ENCODE measurements around the gene TDRD7. TPM values are rescaled to one million over a fixed set of nuclear protein-coding genes. Genes with fewer than 3 reads are reported as not detected.
A peak's percentile ranks its signal among the peaks of the same experiment; 100 is the strongest.

Gene TDRD7
- total RNA-seq, 1 donor from 2014 or later: 7.6 TPM

DNA sequence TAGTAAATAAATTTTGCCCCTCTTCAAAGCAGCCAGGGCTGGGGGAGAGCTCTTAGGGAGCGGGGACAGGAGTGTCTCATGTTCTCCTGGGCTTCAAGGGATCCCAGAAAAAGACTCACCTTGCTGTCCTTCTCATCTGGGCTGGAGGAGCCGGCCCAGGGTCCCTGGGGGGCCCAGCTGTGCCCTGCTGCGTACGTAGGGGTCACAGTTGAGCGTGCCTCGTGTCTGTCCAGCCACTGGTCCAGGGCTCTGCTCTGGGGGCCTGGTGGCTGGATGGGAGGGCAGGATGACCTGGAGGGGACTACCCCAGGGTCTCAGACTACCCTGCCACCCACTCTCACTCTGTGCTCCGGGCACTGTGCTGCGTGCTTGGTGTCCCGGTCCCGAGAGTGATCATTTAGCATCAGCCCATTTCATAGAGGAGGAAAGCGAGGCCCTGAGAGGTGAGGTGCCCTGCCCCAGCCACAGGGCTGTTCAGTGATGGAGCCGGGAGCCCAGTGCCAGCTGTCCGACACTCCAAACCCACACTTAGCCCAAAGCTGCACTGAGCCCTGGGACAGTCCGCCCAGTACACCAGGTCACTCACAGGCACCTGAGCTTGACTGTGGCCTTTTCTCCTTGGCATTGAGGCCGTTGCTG, 26.2 kb upstream of the TDRD7 start:
- DNase-seq (ENCODE audit: extremely low spot score, unreplicated experiment): no peak
- H3K27ac Mint-ChIP-seq: no peak overlapping the region
- H3K27me3 Mint-ChIP-seq: peaks cover 9% of the 10 kb centered on the region
- H3K36me3 Mint-ChIP-seq: no peaks in the 10 kb centered on the region
- TF ChIP-seq, protein P1, sequence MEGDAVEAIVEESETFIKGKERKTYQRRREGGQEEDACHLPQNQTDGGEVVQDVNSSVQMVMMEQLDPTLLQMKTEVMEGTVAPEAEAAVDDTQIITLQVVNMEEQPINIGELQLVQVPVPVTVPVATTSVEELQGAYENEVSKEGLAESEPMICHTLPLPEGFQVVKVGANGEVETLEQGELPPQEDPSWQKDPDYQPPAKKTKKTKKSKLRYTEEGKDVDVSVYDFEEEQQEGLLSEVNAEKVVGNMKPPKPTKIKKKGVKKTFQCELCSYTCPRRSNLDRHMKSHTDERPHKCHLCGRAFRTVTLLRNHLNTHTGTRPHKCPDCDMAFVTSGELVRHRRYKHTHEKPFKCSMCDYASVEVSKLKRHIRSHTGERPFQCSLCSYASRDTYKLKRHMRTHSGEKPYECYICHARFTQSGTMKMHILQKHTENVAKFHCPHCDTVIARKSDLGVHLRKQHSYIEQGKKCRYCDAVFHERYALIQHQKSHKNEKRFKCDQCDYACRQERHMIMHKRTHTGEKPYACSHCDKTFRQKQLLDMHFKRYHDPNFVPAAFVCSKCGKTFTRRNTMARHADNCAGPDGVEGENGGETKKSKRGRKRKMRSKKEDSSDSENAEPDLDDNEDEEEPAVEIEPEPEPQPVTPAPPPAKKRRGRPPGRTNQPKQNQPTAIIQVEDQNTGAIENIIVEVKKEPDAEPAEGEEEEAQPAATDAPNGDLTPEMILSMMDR (conservative IDR thresholded peaks at IDR 0.05): no peak
- no peak overlapping the region for H3K4me3 Mint-ChIP-seq
- H3K9me3 Mint-ChIP-seq: no peaks in the 10 kb centered on the region
- H3K4me1 Mint-ChIP-seq (ENCODE audit: unreplicated experiment): peaks cover 5% of the 10 kb centered on the region

GRCh38 chr9:97386265-97386633, 25.6 kb upstream of the TDRD7 start:
- no peak overlapping the region for H3K4me3 Mint-ChIP-seq
- TF ChIP-seq, protein P1 (conservative IDR thresholded peaks at IDR 0.05): no peak
- no peaks in the 10 kb centered on the region for H3K9me3 Mint-ChIP-seq
- no peaks in the 10 kb centered on the region for H3K36me3 Mint-ChIP-seq
- DNase-seq (ENCODE audit: extremely low spot score, unreplicated experiment): no peak
- peaks cover 9% of the 10 kb centered on the region for H3K27me3 Mint-ChIP-seq
- H3K4me1 Mint-ChIP-seq (ENCODE audit: unreplicated experiment): peaks cover 5% of the 10 kb centered on the region
- no peak overlapping the region for H3K27ac Mint-ChIP-seq

DNA sequence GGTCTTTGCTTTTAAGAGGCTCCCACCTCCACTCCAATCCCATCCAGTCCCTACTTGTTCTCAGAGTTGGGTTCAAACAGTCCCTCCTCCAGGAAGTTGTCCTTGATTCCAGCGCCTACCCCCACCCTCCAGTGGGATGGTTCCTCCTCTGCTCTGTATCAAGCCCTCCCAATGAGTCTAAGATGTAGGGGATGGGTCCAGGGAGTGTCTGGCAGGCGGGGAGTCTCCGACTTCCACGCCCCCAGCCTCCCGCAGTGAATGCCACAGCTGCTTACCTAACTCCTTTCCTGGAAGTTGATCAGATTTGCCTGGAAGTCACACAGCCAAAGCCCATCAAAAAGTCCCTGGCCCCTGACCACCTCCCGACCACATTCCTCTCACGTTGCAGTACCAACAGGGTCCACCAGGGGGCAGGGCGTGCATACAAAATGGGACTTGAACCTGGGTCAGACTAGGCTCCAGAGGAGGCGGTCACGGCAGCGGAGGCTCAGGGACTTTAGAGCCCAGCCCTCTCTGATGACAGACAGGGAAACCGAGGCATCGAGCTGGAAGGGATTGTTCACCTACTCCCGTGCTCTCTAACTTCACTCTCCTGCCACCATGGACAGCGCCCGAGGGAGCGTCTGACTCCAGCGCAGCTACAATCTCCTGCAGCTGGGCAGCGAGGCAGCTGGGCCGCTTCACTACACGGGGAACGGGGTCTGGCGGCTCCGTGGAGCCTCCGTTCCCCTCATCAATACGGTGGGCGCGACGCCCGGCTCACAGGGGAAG, 25.0 kb upstream of the TDRD7 start:
- no peak for DNase-seq (ENCODE audit: extremely low spot score, unreplicated experiment)
- Mint-ChIP-seq H3K27me3 (peaks cover 9% of the 10 kb centered on the region), H3K4me3 (no peak overlapping the region), H3K36me3 (no peaks in the 10 kb centered on the region), H3K27ac (no peak overlapping the region), H3K9me3 (no peaks in the 10 kb centered on the region), H3K4me1 (ENCODE audit: unreplicated experiment) (peaks cover 5% of the 10 kb centered on the region)
- TF ChIP-seq, protein P1 (conservative IDR thresholded peaks at IDR 0.05): peak; percentile 95

GRCh38 chr9:97387504-97387886, 24.4 kb upstream of the TDRD7 start:
- DNase-seq (ENCODE audit: extremely low spot score, unreplicated experiment): no peak
- H3K4me1 Mint-ChIP-seq (ENCODE audit: unreplicated experiment): peaks cover 5% of the 10 kb centered on the region
- no peak overlapping the region for H3K27ac Mint-ChIP-seq
- H3K4me3 Mint-ChIP-seq: no peak overlapping the region
- H3K9me3 Mint-ChIP-seq: no peaks in the 10 kb centered on the region
- no peaks in the 10 kb centered on the region for H3K36me3 Mint-ChIP-seq
- TF ChIP-seq, protein P1 (conservative IDR thresholded peaks at IDR 0.05): no peak
- H3K27me3 Mint-ChIP-seq: peaks cover 9% of the 10 kb centered on the region

DNA sequence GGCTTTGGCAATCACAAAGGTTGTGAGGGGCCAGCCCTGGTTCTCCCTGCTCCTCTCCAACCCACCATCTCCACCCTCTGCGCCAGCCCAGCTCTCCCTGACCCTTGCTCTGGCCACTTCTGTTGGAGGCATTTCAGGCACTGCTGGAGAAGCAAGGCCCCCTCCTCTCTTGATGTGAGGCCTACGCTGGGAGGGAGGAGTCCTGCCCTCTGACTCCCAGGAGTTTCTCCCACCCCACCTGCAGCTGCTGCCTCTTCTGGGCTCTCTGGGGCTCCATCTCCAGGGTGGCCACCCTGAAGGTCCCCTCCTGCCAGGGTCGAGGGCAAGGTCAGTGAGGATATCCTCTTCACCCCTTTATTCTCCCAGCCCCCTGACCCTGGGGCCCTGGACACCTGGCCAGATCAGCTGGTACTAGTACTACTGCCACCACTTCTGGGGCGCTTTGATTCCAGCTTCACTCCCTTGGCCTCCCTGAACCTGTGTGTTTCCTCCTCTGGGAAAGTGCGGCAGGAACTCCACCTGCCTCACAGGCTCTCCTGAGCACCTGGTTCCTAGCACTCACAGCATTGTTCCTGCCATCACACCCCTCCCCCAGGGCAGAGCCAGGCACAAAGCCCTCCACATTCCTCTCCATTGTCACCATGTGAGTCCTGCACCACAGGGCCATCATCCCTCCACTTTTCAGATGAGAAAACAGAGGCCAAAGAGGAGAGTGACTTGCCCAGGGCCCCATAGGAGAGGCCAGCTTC, 23.8 kb upstream of the TDRD7 start:
- Mint-ChIP-seq H3K27me3 (peaks cover 9% of the 10 kb centered on the region), H3K27ac (no peak overlapping the region), H3K9me3 (no peaks in the 10 kb centered on the region), H3K36me3 (no peaks in the 10 kb centered on the region), H3K4me3 (no peak overlapping the region), H3K4me1 (ENCODE audit: unreplicated experiment) (peaks cover 5% of the 10 kb centered on the region)
- DNase-seq (ENCODE audit: extremely low spot score, unreplicated experiment): no peak
- TF ChIP-seq, protein P1 (conservative IDR thresholded peaks at IDR 0.05): no peak
